Nasal cavity respiratory epithelium epithelial cell of viscerocranial mucosa (primary cell): ENCODE data around the gene CHST4. TPM values are rescaled to one million over a fixed set of nuclear protein-coding genes. Genes with fewer than 3 reads are reported as not detected.

ENCODE experiments used
- total RNA-seq: library from RNA; depleted of rRNA; stranded (reverse); fragments of >200 nt; gene quantifications from 2 replicates; pipeline ENCODE4 v1.2.3, GENCODE V29; 2014

CHST4 gene
- under 0.01 and 0.85 TPM in 2 replicates for total RNA-seq

GRCh38 chr16:71526111-71526631, at the start of gene CHST4:
Gene CHST4 (plus strand): TSS chr16:71526426. CDS start chr16:71536678, 10,252 bp downstream.

GRCh38 chr16:71489122-71489521, 37.1 kb upstream of the CHST4 start, which contains the start of gene ZNF19:
Gene ZNF19 (minus strand): TSS chr16:71489324. CDS start chr16:71482114, 7,210 bp downstream.

DNA sequence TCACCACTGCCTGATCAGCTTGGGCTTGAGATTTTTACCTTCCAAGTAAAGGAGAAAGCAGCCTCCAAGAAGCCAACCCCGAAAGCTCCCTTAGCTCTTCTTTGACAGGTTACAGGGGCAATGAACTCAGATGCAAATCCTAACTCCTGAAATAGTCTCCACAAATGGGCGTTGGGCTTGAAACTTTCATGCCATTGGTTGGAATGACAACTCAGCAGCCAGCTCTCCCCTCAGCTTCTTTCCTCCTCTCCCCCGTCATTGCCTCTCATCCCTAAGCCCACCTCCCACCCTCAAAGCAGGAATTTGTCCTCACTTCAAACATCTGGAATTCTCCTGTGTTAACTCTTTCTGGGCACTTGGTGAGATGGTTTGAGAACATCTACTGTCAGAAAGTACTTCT, 50.7 kb downstream of the CHST4 start, which contains the start of gene TAT:
Gene TAT, minus strand, starts transcription at position 122 of the 400 bp plus-strand sequence. CDS start 677 bp downstream, outside the sequence.

Other genes with a start within 250 kb of the CHST4 start
- gene CMTR2, start 237.0 kb upstream of the CHST4 start, total RNA-seq: 46.5 and 63.9 TPM in 2 replicates
- gene CALB2, start 167.7 kb upstream of the CHST4 start, total RNA-seq: 0.21 and 6.5 TPM in 2 replicates
- gene TLE7, start 84.4 kb upstream of the CHST4 start, total RNA-seq: not detected in 2 replicates
- gene ZNF23, start 64.2 kb upstream of the CHST4 start, total RNA-seq: 10.9 and 14.9 TPM in 2 replicates
- 2.1 and 2.8 TPM in 2 replicates for gene ZNF19, start 37.1 kb upstream of the CHST4 start, total RNA-seq
- under 0.01 and 0.07 TPM in 2 replicates for gene TAT, start 50.7 kb downstream of the CHST4 start, total RNA-seq
- gene MARVELD3, start 99.8 kb downstream of the CHST4 start, total RNA-seq: 18.5 and 48.7 TPM in 2 replicates
- 5.1 and 5.9 TPM in 2 replicates for gene PHLPP2, start 198.3 kb downstream of the CHST4 start, total RNA-seq